Esophagus mucosa (tissue), 1 donor: ENCODE results near the gene KCNJ4. TPM values are rescaled to one million over a fixed set of nuclear protein-coding genes. Genes with fewer than 3 reads are reported as not detected.

Experiments
- ATAC-seq: fragments of 200-7000 bp; cut with Tn5 transposase; one replicate; pipeline ENCODE4 v1.9.1; 2020
- total RNA-seq: library from RNA; stranded (reverse); gene quantifications from one replicate; pipeline ENCODE4 v1.2.4, GENCODE V29; 2023
- donor health status: DM: yes; HTN: yes; CAD: no.

KCNJ4 gene
- total RNA-seq, 1 donor from 2014 or later: not detected

- ATAC-seq: no peak
Measured at GRCh38 chr22:38452373-38453065, 2.5 kb downstream of the KCNJ4 start.

GRCh38 chr22:38451864-38452263 lies 3.1 kb downstream of the KCNJ4 start:
- ATAC-seq: no peak

- no peak for ATAC-seq
Measured at GRCh38 chr22:38451404-38451803, 3.6 kb downstream of the KCNJ4 start.

GRCh38 chr22:38450234-38450797 lies 4.7 kb downstream of the KCNJ4 start:
- no peak for ATAC-seq

GRCh38 chr22:38449776-38450175 lies 5.2 kb downstream of the KCNJ4 start:
- peak; percentile 19 for ATAC-seq

- ATAC-seq: no peak
Measured at GRCh38 chr22:38448945-38449745, 5.9 kb downstream of the KCNJ4 start.

- ATAC-seq: no peak
Measured at GRCh38 chr22:38446018-38446601, 8.9 kb downstream of the KCNJ4 start.

GRCh38 chr22:38444783-38445182 lies 10.2 kb downstream of the KCNJ4 start:
- ATAC-seq: no peak

GRCh38 chr22:38443628-38444521 lies 11.1 kb downstream of the KCNJ4 start:
- ATAC-seq: peak; percentile 55

GRCh38 chr22:38442967-38443627 lies 11.9 kb downstream of the KCNJ4 start:
- peak; percentile 9 for ATAC-seq

- no peak for ATAC-seq
Measured at GRCh38 chr22:38441620-38442287, 13.2 kb downstream of the KCNJ4 start.

- no peak for ATAC-seq
Measured at GRCh38 chr22:38440747-38441350, 14.2 kb downstream of the KCNJ4 start.

- peak; percentile 37 for ATAC-seq
Measured at GRCh38 chr22:38437416-38437815, 17.6 kb downstream of the KCNJ4 start.

- no peak for ATAC-seq
Measured at GRCh38 chr22:38436629-38437395, 18.2 kb downstream of the KCNJ4 start.

- ATAC-seq: no peak
Measured at GRCh38 chr22:38435965-38436364, 19.0 kb downstream of the KCNJ4 start.

GRCh38 chr22:38435010-38435409 lies 20.0 kb downstream of the KCNJ4 start:
- ATAC-seq: no peak

- ATAC-seq: no peak
Measured at GRCh38 chr22:38433871-38434270, 21.1 kb downstream of the KCNJ4 start.

GRCh38 chr22:38432264-38432663 lies 22.7 kb downstream of the KCNJ4 start:
- ATAC-seq: no peak

- no peak for ATAC-seq
Measured at GRCh38 chr22:38431266-38432010, 23.6 kb downstream of the KCNJ4 start.
